Thyroid gland (tissue), 4 donors: ENCODE data around the gene NXN. TPM values are rescaled to one million over a fixed set of nuclear protein-coding genes. Genes with fewer than 3 reads are reported as not detected.

ENCODE experiments used
- DNase-seq, 2 donors: peaks; one replicate each; pipeline ENCODE4 v3.0.0-alpha.2; 2019
- H3K27ac ChIP-seq, 3 donors: fragments of 200-600 bp; sonication (generic); 1 replicate in 2 of 3; 2 replicates in 1 of 3; pipeline ENCODE4 v1.5.1; 2016 to 2019; ENCODE audit warnings: mild to moderate bottlenecking in 1 of 3, moderate library complexity in 1 of 3
- H3K27me3 ChIP-seq: fragments of 200-600 bp; sonication (generic); one replicate; pipeline ENCODE4 v1.5.1; 2019
- H3K36me3 ChIP-seq, 2 donors: fragments of 200-600 bp; sonication (generic); one replicate each; pipeline ENCODE4 v1.5.1; 2016 to 2019
- H3K4me1 ChIP-seq, 2 donors: fragments of 200-600 bp; sonication (generic); one replicate each; pipeline ENCODE4 v1.5.1; 2017 to 2019
- H3K4me3 ChIP-seq, 3 donors: fragments of 200-600 bp; sonication (generic); replicated peaks in 1 of 3; 1 replicate in 2 of 3; 2 replicates in 1 of 3; pipeline ENCODE4 v1.5.1; 2016; ENCODE audit warnings: mild to moderate bottlenecking in 1 of 3
- H3K9me3 ChIP-seq: fragments of 200-600 bp; sonication (generic); one replicate; pipeline ENCODE4 v1.5.1; 2017
- POLR2A ChIP-seq, 2 donors: fragments of 450-650 bp; IDR thresholded peaks; one replicate each; pipeline ENCODE4 v1.6.1; 2017; ENCODE audit warnings: antibody characterized with exemption in 2 of 2, mild to moderate bottlenecking in 2 of 2, moderate library complexity in 1 of 2
- WGBS, 2 donors: methylation state at CpG; one replicate each; pipeline ENCODE4 v1.1.5; 2017; 5-methylcytosine and 5-hydroxymethylcytosine counted together
- intact Hi-C: fragments of 100-400 bp; cut with DNase I; formaldehyde crosslinking; loops from one replicate; pipeline ENCODE4 v1.15.1; 2023
- total RNA-seq, 4 donors: library from RNA; depleted of rRNA; stranded (reverse); fragments of >200 nt; gene quantifications; one replicate each; pipeline ENCODE4 v1.2.3, GENCODE V29; 2016
- TF ChIP-seq, protein P1 (sequence below), 6 experiments: fragments of 200-600 bp in 3 of 6; fragments of 450-650 bp in 3 of 6; sonication (generic) in 3 of 6; IDR thresholded peaks; one replicate each; pipeline ENCODE4 v1.5.1; 2016 to 2019; ENCODE audit warnings: antibody characterized with exemption in 6 of 6, mild to moderate bottlenecking in 2 of 6, inconsistent platforms in 1 of 6, moderate library complexity in 1 of 6

The NXN gene
- total RNA-seq, 4 donors from 2014 or later: 14.5 to 18.3 (median 17.2) TPM

DNA sequence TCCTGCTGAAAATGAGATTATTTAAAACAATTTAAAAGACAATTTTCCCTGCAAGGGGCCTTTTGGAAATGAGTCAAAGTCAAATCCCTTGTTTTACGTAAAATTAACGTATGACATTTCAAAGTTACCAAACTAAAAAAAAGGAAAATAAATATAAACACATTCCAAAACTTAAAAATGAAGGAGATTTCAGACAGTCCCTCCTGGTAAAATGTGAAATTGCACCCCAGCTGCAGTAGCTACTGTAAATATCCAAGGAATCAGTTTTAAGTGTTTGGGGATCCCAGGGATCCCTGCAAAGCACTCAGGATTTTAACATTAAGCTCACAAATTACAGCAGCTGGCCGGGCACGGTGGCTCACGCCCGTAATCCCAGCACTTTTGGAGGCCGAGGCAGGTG lies 63.3 kb downstream of the NXN start:
- peaks cover 8 to 18% of the 10 kb centered on the region in 2 donors for H3K4me1 ChIP-seq
- no peaks in the 10 kb centered on the region for H3K27me3 ChIP-seq
- WGBS, 2 donors: 78 to 88% methylated on average over 7 of the region's 7 CpGs
- intact Hi-C loops: no loop called here
- H3K36me3 ChIP-seq: no peaks in the 10 kb centered on the region
- DNase-seq: no peak
- H3K27ac ChIP-seq: peak overlapping the region; percentile 36 to 76 (median 74)
- H3K4me3 ChIP-seq: no peak overlapping the region
- no peaks in the 10 kb centered on the region for H3K9me3 ChIP-seq
- TF ChIP-seq, protein P1, sequence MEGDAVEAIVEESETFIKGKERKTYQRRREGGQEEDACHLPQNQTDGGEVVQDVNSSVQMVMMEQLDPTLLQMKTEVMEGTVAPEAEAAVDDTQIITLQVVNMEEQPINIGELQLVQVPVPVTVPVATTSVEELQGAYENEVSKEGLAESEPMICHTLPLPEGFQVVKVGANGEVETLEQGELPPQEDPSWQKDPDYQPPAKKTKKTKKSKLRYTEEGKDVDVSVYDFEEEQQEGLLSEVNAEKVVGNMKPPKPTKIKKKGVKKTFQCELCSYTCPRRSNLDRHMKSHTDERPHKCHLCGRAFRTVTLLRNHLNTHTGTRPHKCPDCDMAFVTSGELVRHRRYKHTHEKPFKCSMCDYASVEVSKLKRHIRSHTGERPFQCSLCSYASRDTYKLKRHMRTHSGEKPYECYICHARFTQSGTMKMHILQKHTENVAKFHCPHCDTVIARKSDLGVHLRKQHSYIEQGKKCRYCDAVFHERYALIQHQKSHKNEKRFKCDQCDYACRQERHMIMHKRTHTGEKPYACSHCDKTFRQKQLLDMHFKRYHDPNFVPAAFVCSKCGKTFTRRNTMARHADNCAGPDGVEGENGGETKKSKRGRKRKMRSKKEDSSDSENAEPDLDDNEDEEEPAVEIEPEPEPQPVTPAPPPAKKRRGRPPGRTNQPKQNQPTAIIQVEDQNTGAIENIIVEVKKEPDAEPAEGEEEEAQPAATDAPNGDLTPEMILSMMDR (IDR thresholded peaks at IDR 0.05): no peak
- TF ChIP-seq POLR2A (IDR thresholded peaks at IDR 0.05): no peak

DNA sequence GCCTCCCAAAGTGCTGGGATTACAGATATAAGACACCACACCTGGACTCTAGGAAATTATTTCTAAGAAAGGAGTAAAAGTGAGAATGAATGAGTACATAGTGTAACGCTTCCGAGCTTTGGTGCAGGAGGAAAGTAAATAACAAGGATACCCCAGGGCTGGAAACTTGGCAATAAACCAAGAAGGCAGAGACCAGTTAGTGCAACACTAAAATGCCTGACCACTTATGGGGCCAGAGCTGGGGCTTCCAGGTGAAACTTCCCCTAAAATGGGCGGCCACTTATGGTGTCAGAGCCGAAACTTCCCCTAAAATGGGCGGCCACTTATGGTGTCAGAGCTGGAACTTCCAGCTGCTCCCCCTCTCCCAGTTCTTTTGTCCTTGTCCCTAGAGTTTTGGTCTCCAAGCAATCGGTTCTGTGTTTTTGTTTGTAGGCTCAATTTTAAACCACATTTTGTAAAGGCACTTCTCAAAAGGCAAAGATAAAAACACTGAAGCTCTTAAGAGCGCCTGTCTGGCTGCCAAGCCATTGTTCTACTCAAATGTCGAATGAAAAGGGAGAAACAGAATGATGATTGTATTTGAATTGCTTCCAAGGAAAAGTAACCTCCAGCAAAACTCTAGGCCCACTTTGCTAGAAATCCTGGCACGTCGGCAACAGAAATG lies 63.9 kb downstream of the NXN start:
- H3K27ac ChIP-seq: peak overlapping the region; percentile 36 to 76 (median 74)
- WGBS, 2 donors: 15 to 24% methylated on average over 10 of the region's 10 CpGs
- H3K27me3 ChIP-seq: no peaks in the 10 kb centered on the region
- H3K9me3 ChIP-seq: no peaks in the 10 kb centered on the region
- TF ChIP-seq POLR2A (IDR thresholded peaks at IDR 0.05): no peak
- TF ChIP-seq, protein P1 (IDR thresholded peaks at IDR 0.05): no peak
- DNase-seq: peak; percentile 35 to 44
- H3K4me3 ChIP-seq: no peak overlapping the region
- intact Hi-C loops: no loop called here
- H3K4me1 ChIP-seq: peaks cover 8 to 18% of the 10 kb centered on the region in 2 donors
- no peaks in the 10 kb centered on the region for H3K36me3 ChIP-seq

DNA sequence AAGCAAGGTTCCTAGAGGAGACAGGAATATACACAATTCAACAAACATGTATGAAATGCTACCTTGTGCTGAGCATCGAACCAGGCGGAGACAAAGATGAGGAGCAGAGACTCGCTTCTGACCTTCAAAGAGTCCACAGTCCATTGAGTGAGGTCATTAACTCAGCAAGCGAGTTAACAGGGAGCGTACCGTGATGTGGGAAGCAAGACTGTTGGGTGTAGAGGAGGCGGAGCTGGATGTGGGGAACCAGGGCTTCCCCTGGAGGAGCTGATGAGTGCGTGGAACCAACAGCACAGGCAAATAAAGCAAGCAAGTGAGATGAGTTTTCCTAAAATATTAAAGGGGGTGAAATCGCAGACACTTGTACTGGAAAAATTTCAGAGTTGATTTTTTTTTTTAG lies 65.0 kb downstream of the NXN start:
- no peak overlapping the region for H3K27ac ChIP-seq
- H3K4me1 ChIP-seq: peaks cover 8 to 18% of the 10 kb centered on the region in 2 donors
- no peaks in the 10 kb centered on the region for H3K9me3 ChIP-seq
- 96% methylated on average over 9 of the region's 9 CpGs for WGBS, 2 donors
- no peaks in the 10 kb centered on the region for H3K36me3 ChIP-seq
- no peak for DNase-seq
- intact Hi-C loops: no loop called here
- H3K4me3 ChIP-seq: no peak overlapping the region
- H3K27me3 ChIP-seq: no peaks in the 10 kb centered on the region
- TF ChIP-seq POLR2A (IDR thresholded peaks at IDR 0.05): no peak
- TF ChIP-seq, protein P1 (IDR thresholded peaks at IDR 0.05): no peak

DNA sequence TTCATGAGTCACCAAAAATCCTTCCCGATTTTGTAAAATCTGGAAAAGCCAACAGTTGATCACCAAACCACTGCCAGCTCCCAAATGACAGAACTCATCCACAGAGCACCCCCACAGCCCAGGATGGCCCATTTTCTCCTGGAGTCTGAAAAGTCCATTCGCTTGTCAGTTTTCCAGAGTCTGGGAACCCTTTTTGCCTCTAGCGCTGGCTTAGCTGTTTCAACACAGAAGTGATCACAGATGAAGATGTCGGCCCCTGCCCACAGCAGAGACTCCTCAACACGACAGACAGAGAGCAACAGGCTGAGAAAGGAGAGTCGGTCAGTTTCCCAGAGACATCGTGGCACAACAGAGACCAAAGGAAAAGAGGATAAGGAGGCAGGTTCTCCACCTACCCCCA lies 66.4 kb downstream of the NXN start:
- TF ChIP-seq, protein P1 (IDR thresholded peaks at IDR 0.05): no peak
- TF ChIP-seq POLR2A (IDR thresholded peaks at IDR 0.05): no peak
- 91 to 92% methylated on average over 7 of the region's 7 CpGs for WGBS, 2 donors
- no peaks in the 10 kb centered on the region for H3K27me3 ChIP-seq
- intact Hi-C loops: no loop called here
- no peaks in the 10 kb centered on the region for H3K9me3 ChIP-seq
- H3K4me1 ChIP-seq: peaks cover 8 to 18% of the 10 kb centered on the region in 2 donors
- no peak overlapping the region for H3K4me3 ChIP-seq
- DNase-seq: no peak
- no peaks in the 10 kb centered on the region for H3K36me3 ChIP-seq
- H3K27ac ChIP-seq: no peak overlapping the region

DNA sequence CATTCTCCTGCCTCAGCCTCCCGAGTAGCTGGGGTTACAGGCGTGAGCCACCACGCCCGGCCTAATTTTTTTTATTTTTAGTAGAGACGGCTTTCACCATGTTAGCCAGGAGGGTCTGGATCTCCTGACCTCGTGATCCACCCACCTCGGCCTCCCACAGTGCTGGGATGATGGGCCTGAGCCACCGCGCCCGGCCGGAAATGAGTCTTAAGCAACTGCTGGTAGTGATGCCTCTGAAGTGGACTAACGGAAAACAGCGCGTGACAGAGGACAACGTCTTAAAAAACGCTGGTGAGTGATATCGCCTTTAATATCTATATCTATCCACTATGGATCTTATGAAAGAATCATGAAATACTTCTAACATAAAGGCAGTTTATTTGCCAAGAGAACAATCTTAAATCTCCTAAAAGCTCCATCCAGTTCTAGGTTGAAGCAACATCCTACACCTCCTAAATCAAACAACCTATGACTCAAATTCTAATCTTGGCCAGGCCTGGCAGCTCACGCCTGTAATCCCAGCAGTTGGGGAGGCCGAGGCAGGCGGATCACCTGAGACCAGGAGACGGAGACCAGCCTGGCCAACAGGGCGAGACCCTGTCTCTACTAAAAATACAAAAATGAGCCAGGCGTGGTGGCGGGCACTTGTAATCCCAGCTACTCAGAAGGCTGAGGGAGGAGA lies 69.8 kb downstream of the NXN start:
- Histone ChIP-seq H3K4me1 (no peaks in the 10 kb centered on the region), H3K36me3 (no peaks in the 10 kb centered on the region), H3K27me3 (no peaks in the 10 kb centered on the region), H3K4me3 (no peak overlapping the region), H3K27ac (no peak overlapping the region), H3K9me3 (no peaks in the 10 kb centered on the region)
- intact Hi-C loops: no loop called here
- 93 to 94% methylated on average over 24 of the region's 24 CpGs for WGBS, 2 donors
- TF ChIP-seq POLR2A (IDR thresholded peaks at IDR 0.05): no peak
- TF ChIP-seq, protein P1 (IDR thresholded peaks at IDR 0.05): no peak
- DNase-seq: no peak
